Glomerular endothelial cell (primary cell): ENCODE measurements around the gene CFAP46. TPM values are rescaled to one million over a fixed set of nuclear protein-coding genes. Genes with fewer than 3 reads are reported as not detected.
"Not testable (repeated sequence)": the region's sequence is repeated elsewhere in the genome, so short reads cannot be mapped to it uniquely, and the experiment has no call there.

ENCODE experiments used
- DNase-seq: peaks from one replicate; pipeline ENCODE4 v3.0.0-alpha.2; 2011; ENCODE audit warnings: low read depth, low spot score; ENCODE audit errors: extremely low read depth
- total RNA-seq: library from RNA; depleted of rRNA; stranded (reverse); fragments of >200 nt; gene quantifications from 2 replicates; pipeline ENCODE4 v1.2.3, GENCODE V29; 2015

CFAP46 gene
- total RNA-seq, 1 donor from 2014 or later, result 1.9 TPM

DNA sequence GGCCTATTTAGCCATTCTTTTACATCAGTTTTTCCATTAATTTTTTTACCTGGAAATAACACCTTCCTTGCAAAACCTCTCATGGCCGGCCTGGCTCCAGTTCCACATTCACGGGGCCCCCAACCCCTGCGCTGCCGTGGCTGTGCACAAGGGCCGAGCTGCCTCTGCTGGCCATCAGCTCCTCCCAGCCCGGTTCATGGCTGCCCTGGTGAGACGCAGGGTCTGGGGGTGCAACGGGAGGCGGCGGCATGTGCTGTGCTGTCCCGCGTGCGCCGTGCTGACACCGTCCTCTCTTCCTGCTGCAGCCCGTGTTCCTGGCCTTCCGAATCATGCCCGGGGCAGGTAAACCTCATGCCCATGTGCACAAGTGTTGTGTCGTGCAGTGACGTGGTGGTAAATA, 160.8 kb downstream of the CFAP46 start:
- DNase-seq, result no peak

- no peak for DNase-seq
These were observed 162.0 kb downstream of the CFAP46 start for GRCh38 chr10:132780356-132780755.

GRCh38 chr10:132779549-132780294, 162.6 kb downstream of the CFAP46 start:
- no peak for DNase-seq

DNA sequence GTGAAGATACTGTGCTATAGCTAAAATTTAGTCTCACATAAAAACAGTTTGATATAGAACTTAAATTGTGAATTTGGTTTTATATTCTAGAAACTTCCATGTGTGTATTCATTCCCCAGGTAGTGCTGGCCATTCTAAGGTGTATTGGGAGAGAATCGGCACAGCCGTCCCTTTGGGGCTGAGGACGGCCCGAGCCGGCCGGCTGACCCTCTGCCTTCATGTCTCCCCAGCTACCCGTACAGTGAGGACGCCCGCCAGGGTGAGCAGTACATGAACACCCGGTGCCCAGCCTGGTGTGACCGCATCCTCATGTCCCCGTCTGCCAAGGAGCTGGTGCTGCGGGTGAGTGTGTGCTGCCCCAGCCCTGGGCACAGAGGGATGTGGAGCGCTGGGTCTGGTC, 164.9 kb downstream of the CFAP46 start:
- DNase-seq, result no peak

- no peak for DNase-seq
These were observed 165.5 kb downstream of the CFAP46 start for GRCh38 chr10:132776821-132777220.

- DNase-seq, result no peak
These were observed 166.2 kb downstream of the CFAP46 start for GRCh38 chr10:132776186-132776585.

- no peak for DNase-seq
These were observed 167.2 kb downstream of the CFAP46 start for GRCh38 chr10:132774902-132775863.

- DNase-seq, result no peak
These were observed 168.0 kb downstream of the CFAP46 start for GRCh38 chr10:132774181-132774901.

DNA sequence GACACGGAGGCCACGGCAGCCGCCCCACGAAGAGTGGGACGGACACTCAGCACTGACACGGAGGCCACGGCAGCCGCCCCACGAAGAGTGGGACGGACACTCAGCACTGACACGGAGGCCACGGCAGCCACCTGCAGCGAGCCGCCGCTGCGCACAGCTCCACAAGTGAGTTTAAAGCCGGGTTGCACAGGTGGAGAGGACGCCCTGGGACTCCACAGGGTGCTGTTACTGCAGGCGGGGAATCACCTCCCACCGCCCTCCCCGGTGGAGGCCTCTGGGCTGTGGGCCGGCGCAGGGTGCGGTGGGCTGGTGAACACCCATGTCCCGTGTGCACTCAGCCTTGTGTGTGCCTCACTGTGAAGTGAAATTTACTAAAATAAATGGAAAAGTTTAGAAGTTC, 169.6 kb downstream of the CFAP46 start:
- DNase-seq, result not testable (repeated sequence)

- no peak for DNase-seq
These were observed 172.0 kb downstream of the CFAP46 start for GRCh38 chr10:132770061-132771021.

GRCh38 chr10:132768346-132769248, 173.8 kb downstream of the CFAP46 start:
- no peak for DNase-seq

DNA sequence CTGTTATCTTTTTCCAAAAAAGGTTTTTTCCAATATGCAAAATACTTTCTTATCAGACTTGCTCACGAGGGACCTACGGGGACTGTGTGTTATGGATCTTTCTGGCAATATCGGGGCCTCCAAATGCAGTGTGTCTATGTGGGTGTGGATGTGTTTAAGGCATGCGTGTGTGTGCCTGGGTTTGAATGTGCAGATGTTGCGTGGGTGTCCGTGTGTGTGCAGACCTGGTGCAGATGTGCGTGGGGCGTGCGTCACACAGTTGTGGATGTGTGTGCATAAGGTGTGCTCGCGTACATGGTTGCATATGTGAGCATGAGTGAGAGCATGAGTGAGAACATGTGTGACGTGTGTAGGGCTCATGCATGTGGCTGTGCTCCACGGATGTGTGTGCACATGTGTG, 176.1 kb downstream of the CFAP46 start:
- no peak for DNase-seq

- no peak for DNase-seq
These were observed 176.9 kb downstream of the CFAP46 start for GRCh38 chr10:132765435-132765834.

- DNase-seq, result no peak
These were observed 178.3 kb downstream of the CFAP46 start for GRCh38 chr10:132764108-132764507.

GRCh38 chr10:132763545-132763944, 178.8 kb downstream of the CFAP46 start:
- no peak for DNase-seq

- no peak for DNase-seq
These were observed 180.1 kb downstream of the CFAP46 start for GRCh38 chr10:132762267-132762666.

DNA sequence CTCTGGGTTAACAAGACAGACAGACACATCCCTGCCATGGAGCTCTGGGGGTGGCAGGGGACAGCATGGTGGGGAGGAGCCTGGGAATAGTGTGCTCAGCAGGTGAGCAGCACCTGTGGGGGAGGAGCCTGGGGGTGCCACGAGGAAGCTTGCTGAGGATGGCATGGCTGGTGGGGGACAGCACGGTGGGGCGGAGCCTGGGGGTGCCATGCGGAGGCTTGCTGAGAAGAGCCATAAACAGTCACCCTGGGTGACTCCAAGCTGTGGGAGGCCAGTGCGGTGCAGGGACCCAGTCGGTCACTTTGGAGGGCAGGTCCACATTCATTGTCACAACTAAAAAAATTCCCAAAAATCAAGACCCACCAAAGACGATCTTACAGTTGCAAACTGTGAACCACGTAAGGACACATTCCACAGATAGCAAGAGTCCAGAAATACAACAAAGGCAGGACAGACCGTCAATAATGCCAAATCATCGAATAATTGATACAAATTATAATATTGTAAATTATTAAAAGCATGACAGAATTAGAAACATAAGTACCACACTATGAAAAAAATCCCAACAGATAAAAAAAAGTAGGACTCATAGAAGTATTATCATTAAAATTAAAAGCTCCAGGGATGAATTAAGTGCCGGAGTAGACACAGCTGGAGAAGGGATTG, 180.8 kb downstream of the CFAP46 start:
- no peak for DNase-seq

GRCh38 chr10:132758865-132759264, 183.5 kb downstream of the CFAP46 start:
- DNase-seq, result no peak
